H9 (cell line): Measurements from ENCODE around the gene ARID5A. TPM values are rescaled to one million over a fixed set of nuclear protein-coding genes. Genes with fewer than 3 reads are reported as not detected.

Experiments used
- DNase-seq: peaks from one replicate; pipeline ENCODE4 v3.0.0-alpha.2; 2017
- H2AFZ ChIP-seq: one replicate; pipeline ENCODE4 v1.6.1; 2013; ENCODE audit warnings: mild to moderate bottlenecking, low read length, control low read depth, moderate library complexity
- H2AK5ac ChIP-seq: 2 replicates; pipeline ENCODE4 v1.6.1; 2013; ENCODE audit warnings: low read length, control low read depth, mixed read lengths; ENCODE audit not compliant: insufficient read length
- H2BK120ac ChIP-seq: one replicate; pipeline ENCODE4 v1.6.1; 2013; ENCODE audit warnings: low read depth, mild to moderate bottlenecking, low read length, control low read depth, inconsistent platforms; ENCODE audit not compliant: poor library complexity, severe bottlenecking
- H2BK12ac ChIP-seq: 2 replicates; pipeline ENCODE4 v1.6.1; 2013; ENCODE audit warnings: low read length, control low read depth, mixed read lengths, low read depth; ENCODE audit not compliant: insufficient read length
- H2BK15ac ChIP-seq: 2 replicates; pipeline ENCODE4 v1.6.1; 2013; ENCODE audit warnings: low read depth, low read length, control low read depth
- H2BK20ac ChIP-seq: one replicate; pipeline ENCODE4 v1.6.1; 2013; ENCODE audit warnings: low read depth, mild to moderate bottlenecking, low read length, control low read depth, inconsistent platforms; ENCODE audit not compliant: poor library complexity, severe bottlenecking
- H2BK5ac ChIP-seq: 2 replicates; pipeline ENCODE4 v1.6.1; 2013; ENCODE audit warnings: low read length, control low read depth, mixed read lengths; ENCODE audit not compliant: insufficient read length
- H3K14ac ChIP-seq: 2 replicates; pipeline ENCODE4 v1.6.1; 2013; ENCODE audit warnings: low read length, control low read depth; ENCODE audit not compliant: insufficient read depth
- H3K18ac ChIP-seq: 2 replicates; pipeline ENCODE4 v1.6.1; 2013; ENCODE audit warnings: low read depth, mild to moderate bottlenecking, mixed read lengths, low read length, control low read depth; ENCODE audit not compliant: insufficient read length
- H3K23ac ChIP-seq: 2 replicates; pipeline ENCODE4 v1.6.1; 2013; ENCODE audit warnings: low read length, control low read depth, mixed read lengths, low read depth; ENCODE audit not compliant: insufficient read length
- H3K23me2 ChIP-seq: 2 replicates; pipeline ENCODE4 v1.6.1; 2013; ENCODE audit warnings: low read depth, mild to moderate bottlenecking, mixed read lengths, low read length, control low read depth; ENCODE audit not compliant: insufficient read length, poor library complexity, severe bottlenecking
- H3K27ac ChIP-seq: 2 replicates; pipeline ENCODE4 v1.5.1; 2013; ENCODE audit warnings: low read length, control low read depth, mixed read lengths, low read depth; ENCODE audit not compliant: insufficient read length
- H3K27me3 ChIP-seq: 2 replicates; pipeline ENCODE4 v1.6.1; 2013; ENCODE audit warnings: low read length, control low read depth, inconsistent platforms; ENCODE audit not compliant: insufficient read depth
- H3K4ac ChIP-seq: 2 replicates; pipeline ENCODE4 v1.6.1; 2013; ENCODE audit warnings: low read depth, mild to moderate bottlenecking, control low read depth, inconsistent platforms, low read length, moderate library complexity
- H3K4me1 ChIP-seq: 2 replicates; pipeline ENCODE4 v1.6.1; 2013; ENCODE audit warnings: low read length, control low read depth, inconsistent platforms; ENCODE audit not compliant: insufficient read depth
- H3K4me2 ChIP-seq: 2 replicates; pipeline ENCODE4 v1.6.1; 2013; ENCODE audit warnings: low read length, control low read depth, mixed read lengths; ENCODE audit not compliant: insufficient read length, insufficient read depth
- H3K56ac ChIP-seq: 2 replicates; pipeline ENCODE4 v1.6.1; 2013; ENCODE audit warnings: low read depth, mild to moderate bottlenecking, mixed read lengths, low read length, control low read depth; ENCODE audit not compliant: insufficient read length
- H3K79me1 ChIP-seq: 2 replicates; pipeline ENCODE4 v1.6.1; 2013; ENCODE audit warnings: low read depth, mild to moderate bottlenecking, moderate library complexity, low read length, control low read depth, inconsistent platforms; ENCODE audit not compliant: insufficient read depth, poor library complexity, severe bottlenecking
- H3K79me2 ChIP-seq: 2 replicates; pipeline ENCODE4 v1.6.1; 2013; ENCODE audit warnings: low read length, control low read depth, inconsistent platforms; ENCODE audit not compliant: insufficient read depth
- H3K9ac ChIP-seq: 2 replicates; pipeline ENCODE4 v1.6.1; 2013; ENCODE audit warnings: low read length, control low read depth, mixed read lengths; ENCODE audit not compliant: insufficient read length; ENCODE audit errors: extremely low read depth
- H3K9me3 ChIP-seq: one replicate; pipeline ENCODE4 v1.6.1; 2013; ENCODE audit warnings: low read depth, low read length, inconsistent platforms; ENCODE audit not compliant: control insufficient read depth
- H3T11ph ChIP-seq: one replicate; pipeline ENCODE4 v1.6.1; 2013; ENCODE audit warnings: mild to moderate bottlenecking, low read length, control low read depth, inconsistent platforms
- H4K20me1 ChIP-seq: one replicate; pipeline ENCODE4 v1.6.1; 2013; ENCODE audit not compliant: control insufficient read depth, insufficient read length, insufficient read depth
- H4K5ac ChIP-seq: 2 replicates; pipeline ENCODE4 v1.6.1; 2013; ENCODE audit warnings: low read depth, mild to moderate bottlenecking, mixed read lengths, low read length, control low read depth; ENCODE audit not compliant: insufficient read length
- H4K8ac ChIP-seq: replicated peaks from 2 replicates; pipeline ENCODE4 v1.6.1; 2013; ENCODE audit warnings: low read length, control low read depth, mixed read lengths, low read depth; ENCODE audit not compliant: insufficient read length
- H4K91ac ChIP-seq: 2 replicates; pipeline ENCODE4 v1.6.1; 2013; ENCODE audit warnings: low read depth, mild to moderate bottlenecking, moderate library complexity, mixed read lengths, low read length, control low read depth; ENCODE audit not compliant: insufficient read length
- H3K27ac Mint-ChIP-seq, 3 experiments: 2 replicates in 2 of 3; 3 replicates in 1 of 3; pipeline ENCODE4 v1.8.0; 2020 to 2021; ENCODE audit warnings: mixed read lengths in 3 of 3, mild to moderate bottlenecking in 1 of 3, moderate library complexity in 1 of 3
- H3K27me3 Mint-ChIP-seq: 2 replicates; pipeline ENCODE4 v1.8.0; 2021; ENCODE audit warnings: low read depth, mild to moderate bottlenecking, moderate library complexity, mixed read lengths
- H3K36me3 Mint-ChIP-seq, 3 experiments: 2 replicates in 2 of 3; 3 replicates in 1 of 3; pipeline ENCODE4 v1.8.0; 2020 to 2021; ENCODE audit warnings: low read depth in 3 of 3, mixed read lengths in 3 of 3; ENCODE audit not compliant: insufficient read depth in 1 of 3
- H3K4me1 Mint-ChIP-seq, 2 experiments: 2 replicates each; pipeline ENCODE4 v1.8.0; 2020; ENCODE audit warnings: mixed read lengths in 2 of 2
- H3K4me3 Mint-ChIP-seq, 2 experiments: 2 replicates in 1 of 2; 3 replicates in 1 of 2; pipeline ENCODE4 v1.8.0; 2020 to 2021; ENCODE audit warnings: mild to moderate bottlenecking in 2 of 2, mixed read lengths in 2 of 2, moderate library complexity in 1 of 2
- H3K9me3 Mint-ChIP-seq, 2 experiments: 2 replicates in 1 of 2; 3 replicates in 1 of 2; pipeline ENCODE4 v1.8.0; 2020; ENCODE audit warnings: mild to moderate bottlenecking in 2 of 2, mixed read lengths in 2 of 2, moderate library complexity in 1 of 2
- CTCF ChIP-seq: fragments of 200-600 bp; sonication (generic); conservative IDR thresholded peaks from 3 replicates; pipeline ENCODE4 v1.8.0; 2021; ENCODE audit warnings: antibody characterized with exemption, mild to moderate bottlenecking
- WGBS: extraction: QIAGEN DNeasy Blood & Tissue Kit; methylation state at CpG from one replicate; pipeline ENCODE4 v1.1.7; 2013; ENCODE audit warnings: missing lambda C conversion rate, low lambda C conversion rate, mixed read lengths; ENCODE audit not compliant: insufficient read length; ENCODE audit errors: extremely low coverage; 5-methylcytosine and 5-hydroxymethylcytosine counted together
- total RNA-seq: library from RNA; stranded (reverse); gene quantifications from 2 replicates; pipeline ENCODE4 v1.2.1, GENCODE V29; 2021

Gene ARID5A
- total RNA-seq, 1 experiment from 2014 or later: 4.5 TPM

DNA sequence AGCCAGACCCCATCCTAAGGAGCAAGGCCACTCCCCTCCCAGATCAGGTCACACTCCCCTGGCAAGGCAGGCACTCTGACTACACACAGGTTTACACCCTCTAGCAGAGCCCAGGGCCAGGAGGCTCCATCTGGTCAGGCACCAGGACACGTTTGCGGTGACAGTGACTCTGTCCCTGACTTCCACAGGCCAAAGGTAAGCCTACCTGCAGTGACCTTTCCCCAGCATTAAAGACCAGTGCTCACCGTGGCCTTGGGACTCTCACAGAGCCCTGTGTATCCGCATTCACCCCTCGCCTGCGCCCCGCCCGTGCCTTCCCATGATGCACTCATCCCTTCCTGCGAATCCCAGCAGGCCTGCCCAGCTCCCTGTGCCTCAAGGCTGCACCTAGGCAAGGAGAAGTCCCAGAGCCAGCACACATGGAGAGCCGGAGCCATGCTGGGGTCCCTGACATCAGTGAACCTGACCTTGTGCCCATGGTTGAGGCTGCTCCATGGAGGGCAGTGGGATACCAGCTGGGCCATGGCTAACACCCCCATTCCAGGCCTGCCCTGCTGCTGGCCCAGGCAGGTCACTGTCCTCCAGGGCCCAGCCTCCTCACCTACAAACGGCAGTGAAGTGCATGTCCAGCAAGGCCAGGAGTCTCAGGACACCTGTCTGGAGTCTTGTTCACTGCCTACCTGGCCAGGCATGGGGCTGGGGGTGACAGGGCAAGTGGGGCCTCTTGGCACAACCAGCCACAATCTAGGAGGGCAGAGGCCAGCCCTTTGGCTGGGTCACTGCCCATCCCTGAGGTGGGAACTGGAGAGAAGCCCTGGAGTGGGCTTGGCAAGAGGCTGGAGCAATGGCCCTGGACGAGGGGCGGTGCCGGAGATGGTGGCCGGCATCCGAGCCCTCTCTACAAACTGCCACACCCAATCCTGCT is 34.4 kb upstream of the ARID5A start:
- Histone ChIP-seq H3K18ac (no peak overlapping the region), H3K56ac (no peak overlapping the region), H3K27ac (no peak overlapping the region), H3K4me2 (no peak overlapping the region), H3K4me1 (no peaks in the 10 kb centered on the region), H4K20me1 (no peaks in the 10 kb centered on the region), H3T11ph (no peak overlapping the region), H2AFZ (no peak overlapping the region), H3K79me2 (no peaks in the 10 kb centered on the region), H3K9ac (no peak overlapping the region), H3K79me1 (no peaks in the 10 kb centered on the region), H4K5ac (no peak overlapping the region), H2BK5ac (no peak overlapping the region), H2BK120ac (no peak overlapping the region), H4K8ac (no peak overlapping the region), H3K27me3 (no peaks in the 10 kb centered on the region), H3K9me3 (no peaks in the 10 kb centered on the region), H3K4ac (no peak overlapping the region), H3K14ac (no peak overlapping the region; the same call in 1 of the 2 replicates), H2BK20ac (no peak overlapping the region), H2BK12ac (no peak overlapping the region), H2BK15ac (no peak overlapping the region), H3K23me2 (no peaks in the 10 kb centered on the region), H2AK5ac (no peak overlapping the region), H4K91ac (no peak overlapping the region), H3K23ac (no peak overlapping the region)
- Mint-ChIP-seq H3K4me3 (no peak overlapping the region), H3K36me3 (no peaks in the 10 kb centered on the region), H3K27me3 (peaks cover 2% of the 10 kb centered on the region; the same call in 1 of the 2 replicates), H3K9me3 (no peaks in the 10 kb centered on the region), H3K27ac (no peak overlapping the region), H3K4me1 (peaks cover 14 to 26% of the 10 kb centered on the region in 2 experiments)
- WGBS: no CpG with 5 or more reads among the region's 16 CpGs
- TF ChIP-seq CTCF: no peak
- DNase-seq: no peak
